HCT116 (cell line): ENCODE measurements around the gene POU2AF1.

Experiments used
- EZH2 ChIP-seq: fragments of 200-600 bp; sonication (generic); IDR thresholded peaks from 2 replicates; pipeline ENCODE4 v1.6.1; 2017; ENCODE audit warnings: antibody characterized with exemption, mixed run types
- YY1 ChIP-seq: IDR thresholded peaks from 2 replicates; pipeline ENCODE4 v1.6.1; 2011; ENCODE audit warnings: low read length, low read depth, moderate library complexity, mild to moderate bottlenecking; ENCODE audit not compliant: insufficient replicate concordance; ENCODE audit errors: extremely low read depth
- TF ChIP-seq, protein P1 (sequence below), 3 experiments: fragments of 200-600 bp in 1 of 3; sonication (generic) in 1 of 3; IDR thresholded peaks in 2 of 3; conservative IDR thresholded peaks in 1 of 3; 2 replicates each; pipeline ENCODE4 v1.5.1; 2012 to 2017; ENCODE audit warnings: low read depth in 2 of 3, low read length in 2 of 3, antibody characterized with exemption in 1 of 3, borderline replicate concordance in 1 of 3, control low read depth in 1 of 3, mild to moderate bottlenecking in 1 of 3, mixed read lengths in 1 of 3, mixed run types in 1 of 3, moderate library complexity in 1 of 3; ENCODE audit not compliant: insufficient read depth in 1 of 3
- TF ChIP-seq, protein P2 (sequence below): IDR thresholded peaks from 2 replicates; pipeline ENCODE4 v1.6.1; 2012

- no peak for TF ChIP-seq EZH2
- TF ChIP-seq, protein P1, sequence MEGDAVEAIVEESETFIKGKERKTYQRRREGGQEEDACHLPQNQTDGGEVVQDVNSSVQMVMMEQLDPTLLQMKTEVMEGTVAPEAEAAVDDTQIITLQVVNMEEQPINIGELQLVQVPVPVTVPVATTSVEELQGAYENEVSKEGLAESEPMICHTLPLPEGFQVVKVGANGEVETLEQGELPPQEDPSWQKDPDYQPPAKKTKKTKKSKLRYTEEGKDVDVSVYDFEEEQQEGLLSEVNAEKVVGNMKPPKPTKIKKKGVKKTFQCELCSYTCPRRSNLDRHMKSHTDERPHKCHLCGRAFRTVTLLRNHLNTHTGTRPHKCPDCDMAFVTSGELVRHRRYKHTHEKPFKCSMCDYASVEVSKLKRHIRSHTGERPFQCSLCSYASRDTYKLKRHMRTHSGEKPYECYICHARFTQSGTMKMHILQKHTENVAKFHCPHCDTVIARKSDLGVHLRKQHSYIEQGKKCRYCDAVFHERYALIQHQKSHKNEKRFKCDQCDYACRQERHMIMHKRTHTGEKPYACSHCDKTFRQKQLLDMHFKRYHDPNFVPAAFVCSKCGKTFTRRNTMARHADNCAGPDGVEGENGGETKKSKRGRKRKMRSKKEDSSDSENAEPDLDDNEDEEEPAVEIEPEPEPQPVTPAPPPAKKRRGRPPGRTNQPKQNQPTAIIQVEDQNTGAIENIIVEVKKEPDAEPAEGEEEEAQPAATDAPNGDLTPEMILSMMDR (IDR thresholded peaks at IDR 0.05 in 2 of 3, conservative IDR thresholded peaks at IDR 0.05 in 1 of 3; ENCODE audit: borderline replicate concordance in 1 of 3, insufficient read depth in 1 of 3, low read depth in 2 of 3, low read length in 2 of 3): no peak
- TF ChIP-seq YY1: no peak
- TF ChIP-seq, protein P2, sequence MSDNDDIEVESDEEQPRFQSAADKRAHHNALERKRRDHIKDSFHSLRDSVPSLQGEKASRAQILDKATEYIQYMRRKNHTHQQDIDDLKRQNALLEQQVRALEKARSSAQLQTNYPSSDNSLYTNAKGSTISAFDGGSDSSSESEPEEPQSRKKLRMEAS: no peak
Measured at GRCh38 chr11:111399187-111400031, 20.3 kb upstream of the POU2AF1 start.
